ENCODE data around the gene FCHSD1. TPM values are rescaled to one million over a fixed set of nuclear protein-coding genes. Genes with fewer than 3 reads are reported as not detected.

The FCHSD1 gene
- total and polyA plus RNA-seq, 2 of the 4 experiments (the other 2 are of a cell fraction), result 33.2 to 62.1 TPM

GRCh38 chr5:141598391-141599345 is 52.5 kb downstream of the FCHSD1 start (continued):
- TF ChIP-seq CEBPB (IDR thresholded peaks at IDR 0.05; ENCODE audit: low read depth, low read length), result no peak
- no peak for TF ChIP-seq RAD21 (IDR thresholded peaks at IDR 0.05; ENCODE audit: low read length)

- H2BK5ac ChIP-seq (ENCODE audit: low read depth, low read length, poor library complexity, severe bottlenecking), result no peak overlapping the region
- POLR2A ChIA-PET (ENCODE audit: unreplicated experiment), result no interaction called here
- no peak overlapping the region for H4K8ac ChIP-seq (ENCODE audit: low read depth in 2 of 2, low read length in 2 of 2)
- H3K4me3 ChIP-seq (ENCODE audit: insufficient read depth, low read depth, low read length), result no peak overlapping the region
- BruUV-seq (replicated peaks), result no TSS peak
- no peaks in the 10 kb centered on the region for H3K4me1 ChIP-seq (ENCODE audit: control insufficient read depth, insufficient read depth, low read length)
- no CpG with 5 or more reads among the region's 2 CpGs for WGBS, 2 experiments (ENCODE audit: extremely low coverage in 2 of 2, insufficient read length in 1 of 2)
- no peak overlapping the region for H3K9ac ChIP-seq (ENCODE audit: low read depth, low read length)
- no peak overlapping the region for H2BK120ac ChIP-seq (ENCODE audit: low read depth, low read length)
- H4K5ac ChIP-seq (ENCODE audit: low read depth, low read length), result no peak overlapping the region
- no peaks in the 10 kb centered on the region for H4K20me1 ChIP-seq (ENCODE audit: insufficient read depth, low read length)
- no peak overlapping the region for H3K18ac ChIP-seq (ENCODE audit: low read depth, low read length)
- H3K23ac ChIP-seq (ENCODE audit: low read depth, low read length), result peak overlapping the region; percentile 54; the same call in 1 of the 2 replicates
- in situ Hi-C loops (cut with MboI; ENCODE audit: low sequenced_read_pairs), result loop anchor here (25.0 kb wide), 1 partner anchor 911 kb away; the partner anchor contains the start of genes HARS1 and HARS2
- no peak overlapping the region for H4K91ac ChIP-seq (ENCODE audit: insufficient read depth, low read depth, low read length)
- H3K27ac ChIP-seq (ENCODE audit: insufficient read depth, low read length), result no peak overlapping the region
- H3K79me1 ChIP-seq (ENCODE audit: low read depth in 1 of 2, low read length in 2 of 2), result peaks cover 21 to 45% of the 10 kb centered on the region in 2 experiments
- H3K4me2 ChIP-seq (ENCODE audit: low read depth, low read length), result no peak overlapping the region
- DNase-seq (no peak), ATAC-seq (ENCODE audit: low read depth) (no peak)
- no peak overlapping the region for H3K56ac ChIP-seq (ENCODE audit: extremely low read depth, insufficient read depth, low read length)
- no peak overlapping the region for H2AK5ac ChIP-seq (ENCODE audit: low read depth, low read length)
- no peaks in the 10 kb centered on the region; the same call in 1 of the 2 replicates for H3K9me1 ChIP-seq (ENCODE audit: insufficient read depth, low read length)
- H3K27me3 ChIP-seq (ENCODE audit: control insufficient read depth, insufficient read depth, low read length), result no peaks in the 10 kb centered on the region
- H2AFZ ChIP-seq (replicated peaks; ENCODE audit: low read length, poor library complexity), result no peak overlapping the region
- H3K4ac ChIP-seq (ENCODE audit: low read depth, low read length), result no peak overlapping the region
- no peak overlapping the region for H2BK20ac ChIP-seq (ENCODE audit: low read depth, low read length)
- H2AK9ac ChIP-seq (replicated peaks; ENCODE audit: low read depth, low read length, poor library complexity), result no peak overlapping the region
- H3K9me3 ChIP-seq (ENCODE audit: control insufficient read depth, insufficient read depth, low read length), result no peaks in the 10 kb centered on the region
- H2BK15ac ChIP-seq (ENCODE audit: low read depth, low read length), result no peak overlapping the region
- dilution Hi-C loops (cut with HindIII; ENCODE audit: low sequenced_read_pairs, unreplicated experiment), result no loop called here
- CTCF ChIA-PET, result interaction anchor here (2.5 kb wide), 1 partner anchor 21 kb away, joined by 9 read pairs; the partner anchor contains the start of gene DIAPH1
- no peaks in the 10 kb centered on the region; the same call in 1 of the 2 replicates for H3K36me3 ChIP-seq (ENCODE audit: control insufficient read depth, insufficient read depth, low read length)
- no peak for TF ChIP-seq ELK1 (IDR thresholded peaks at IDR 0.05; ENCODE audit: borderline replicate concordance, low read depth, low read length)
- TF ChIP-seq NFE2L2 (IDR thresholded peaks at IDR 0.05; ENCODE audit: low read depth, low read length), result no peak
- no peak for TF ChIP-seq FOS (IDR thresholded peaks at IDR 0.05; ENCODE audit: low read depth, low read length)
- TF ChIP-seq BHLHE40 (IDR thresholded peaks at IDR 0.05; ENCODE audit: low read depth, low read length), result no peak
- TF ChIP-seq MAZ (IDR thresholded peaks at IDR 0.05; ENCODE audit: borderline replicate concordance, low read depth, low read length), result no peak
- no peak for TF ChIP-seq CEBPB (IDR thresholded peaks at IDR 0.05; ENCODE audit: low read depth, low read length)
- H3K14ac ChIP-seq (replicated peaks; ENCODE audit: low read depth, low read length), result no peak overlapping the region
- intact Hi-C loops (cut with micrococcal nuclease), result no loop called here
These were observed 53.4 kb downstream of the FCHSD1 start for GRCh38 chr5:141597814-141598213.

All from IMR-90 (cell line).